Measurements from ENCODE around the gene ATG9A. TPM values are rescaled to one million over a fixed set of nuclear protein-coding genes. Genes with fewer than 3 reads are reported as not detected.

ATG9A gene
- total and polyA plus RNA-seq, 2 donors (not counting 3 experiments of a cell fraction or from before 2014, with no cell fraction given), result 65.5 to 95.0 TPM

DNA sequence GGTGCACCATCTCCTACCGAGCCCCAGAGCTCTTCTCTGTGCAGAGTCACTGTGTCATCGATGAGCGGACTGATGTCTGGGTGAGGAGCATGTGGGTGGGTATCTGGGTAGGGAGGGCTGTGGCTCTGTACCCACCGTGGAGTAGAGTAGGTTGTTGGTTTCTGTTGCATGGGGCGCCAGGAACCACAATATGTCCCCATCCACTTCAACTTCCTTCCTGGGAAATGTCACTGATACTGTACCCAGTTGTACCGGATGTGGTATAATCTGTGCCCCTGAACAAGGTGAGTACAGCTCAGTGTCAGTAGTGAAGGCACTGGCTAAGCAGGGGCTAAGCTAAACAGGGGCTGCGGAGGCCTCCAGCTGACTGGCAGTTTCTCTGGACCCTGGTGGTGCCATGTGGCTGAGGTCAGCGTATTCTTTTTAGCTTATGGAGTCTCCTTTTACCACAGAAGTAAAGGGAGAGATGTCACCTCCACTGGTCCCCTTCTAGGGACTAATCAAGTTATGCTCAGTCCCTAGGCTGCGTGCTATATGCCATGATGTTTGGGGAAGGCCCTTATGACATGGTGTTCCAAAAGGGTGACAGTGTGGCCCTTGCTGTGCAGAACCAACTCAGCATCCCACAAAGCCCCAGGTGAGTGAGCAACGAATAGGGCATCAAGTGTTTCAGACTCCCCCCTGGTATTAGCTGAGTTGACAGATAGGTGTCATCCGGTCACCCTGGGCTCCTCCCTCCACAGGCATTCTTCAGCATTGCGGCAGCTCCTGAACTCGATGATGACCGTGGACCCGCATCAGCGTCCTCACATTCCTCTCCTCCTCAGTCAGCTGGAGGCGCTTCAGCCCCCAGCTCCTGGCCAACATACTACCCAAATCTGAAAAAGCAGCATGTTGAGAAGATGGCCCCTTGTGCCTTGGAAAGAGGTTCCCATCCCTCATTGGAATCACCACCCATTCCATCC is 18.5 kb upstream of the ATG9A start:
- no peak for TF ChIP-seq GATA2 (IDR thresholded peaks at IDR 0.05; ENCODE audit: insufficient read depth, insufficient read length, low read depth, low read length)
- TF ChIP-seq, protein P1, sequence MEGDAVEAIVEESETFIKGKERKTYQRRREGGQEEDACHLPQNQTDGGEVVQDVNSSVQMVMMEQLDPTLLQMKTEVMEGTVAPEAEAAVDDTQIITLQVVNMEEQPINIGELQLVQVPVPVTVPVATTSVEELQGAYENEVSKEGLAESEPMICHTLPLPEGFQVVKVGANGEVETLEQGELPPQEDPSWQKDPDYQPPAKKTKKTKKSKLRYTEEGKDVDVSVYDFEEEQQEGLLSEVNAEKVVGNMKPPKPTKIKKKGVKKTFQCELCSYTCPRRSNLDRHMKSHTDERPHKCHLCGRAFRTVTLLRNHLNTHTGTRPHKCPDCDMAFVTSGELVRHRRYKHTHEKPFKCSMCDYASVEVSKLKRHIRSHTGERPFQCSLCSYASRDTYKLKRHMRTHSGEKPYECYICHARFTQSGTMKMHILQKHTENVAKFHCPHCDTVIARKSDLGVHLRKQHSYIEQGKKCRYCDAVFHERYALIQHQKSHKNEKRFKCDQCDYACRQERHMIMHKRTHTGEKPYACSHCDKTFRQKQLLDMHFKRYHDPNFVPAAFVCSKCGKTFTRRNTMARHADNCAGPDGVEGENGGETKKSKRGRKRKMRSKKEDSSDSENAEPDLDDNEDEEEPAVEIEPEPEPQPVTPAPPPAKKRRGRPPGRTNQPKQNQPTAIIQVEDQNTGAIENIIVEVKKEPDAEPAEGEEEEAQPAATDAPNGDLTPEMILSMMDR (IDR thresholded peaks at IDR 0.05; ENCODE audit: extremely low read depth in 1 of 2, insufficient read depth in 1 of 2, low read depth in 1 of 2, low read length in 2 of 2), result no peak
- TF ChIP-seq, protein P2, sequence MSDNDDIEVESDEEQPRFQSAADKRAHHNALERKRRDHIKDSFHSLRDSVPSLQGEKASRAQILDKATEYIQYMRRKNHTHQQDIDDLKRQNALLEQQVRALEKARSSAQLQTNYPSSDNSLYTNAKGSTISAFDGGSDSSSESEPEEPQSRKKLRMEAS (IDR thresholded peaks at IDR 0.05; ENCODE audit: insufficient read depth, insufficient read length), result no peak
- TF ChIP-seq FOS (IDR thresholded peaks at IDR 0.05; ENCODE audit: borderline replicate concordance, insufficient read depth, low read length), result no peak
- dilution Hi-C loops (cut with MboI; ENCODE audit: extremely low pct_ligation_motif_present, low sequenced_read_pairs), result no loop called here

More for the DNA sequence above, 18.5 kb upstream of the ATG9A start:
- intact Hi-C loops (cut with micrococcal nuclease), result no loop called here
- H3K4me1 ChIP-seq (ENCODE audit: control insufficient read depth, extremely low read depth, insufficient read depth, low read length), result peaks cover 38% of the 10 kb centered on the region
- H4K20me1 ChIP-seq (replicated peaks; ENCODE audit: control insufficient read depth, extremely low read depth, insufficient read depth, low read length), result no peaks in the 10 kb centered on the region
- POLR2A ChIA-PET, result interaction anchor here (1.0 kb wide), 2 partner anchors 30 to 71 kb away, joined by 3 to 7 read pairs; partner anchors contain the start of gene CNPPD1
- peaks cover 15% of the 10 kb centered on the region for H3K79me2 ChIP-seq (ENCODE audit: control insufficient read depth, insufficient read depth, low read length)
- BruUV-seq (replicated peaks), result no TSS peak
- DNase-seq (ENCODE audit: low read depth, low spot score) (no peak), FAIRE-seq (no peak)
- no peak overlapping the region for H3K4me3 ChIP-seq (replicated peaks in 1 of 3; ENCODE audit: insufficient read depth in 1 of 3, low read depth in 1 of 3, low read length in 3 of 3)
- no peaks in the 10 kb centered on the region for H3K27me3 ChIP-seq (ENCODE audit: control insufficient read depth in 2 of 2, insufficient read depth in 2 of 2, low read length in 2 of 2)
- no peaks in the 10 kb centered on the region for H3K9me1 ChIP-seq (replicated peaks; ENCODE audit: control insufficient read depth, extremely low read depth, insufficient read depth, low read length)
- no peak overlapping the region for H2AFZ ChIP-seq (ENCODE audit: low read depth, low read length)
- no peaks in the 10 kb centered on the region for H3K9me3 ChIP-seq (replicated peaks; ENCODE audit: control insufficient read depth, insufficient read depth, low read length)
- CTCF ChIA-PET, result interaction anchor here (2.2 to 3.3 kb wide), 3 partner anchors 30 to 77 kb away, joined by 8 to 25 read pairs (median 17); partner anchors contain the start of gene DNAJB2
- H3K36me3 ChIP-seq (ENCODE audit: control insufficient read depth in 2 of 2, extremely low read depth in 1 of 2, insufficient read depth in 2 of 2, low read length in 2 of 2), result peaks cover 2% of the 10 kb centered on the region in 2 experiments
- no peak overlapping the region for H3K27ac ChIP-seq (ENCODE audit: insufficient read depth, low read depth, low read length)
- H3K9ac ChIP-seq (replicated peaks; ENCODE audit: extremely low read depth, insufficient read depth, low read length), result no peak overlapping the region
- H3K4me2 ChIP-seq (ENCODE audit: insufficient read depth, low read length), result no peak overlapping the region

Data from endothelial cell of umbilical vein (primary cell).